ENCODE results near the gene MZB1. TPM values are rescaled to one million over a fixed set of nuclear protein-coding genes. Genes with fewer than 3 reads are reported as not detected.
A peak's percentile ranks its signal among the peaks of the same experiment; 100 is the strongest.

MZB1 gene
- total RNA-seq, 1 donor = 0.18 TPM

DNA sequence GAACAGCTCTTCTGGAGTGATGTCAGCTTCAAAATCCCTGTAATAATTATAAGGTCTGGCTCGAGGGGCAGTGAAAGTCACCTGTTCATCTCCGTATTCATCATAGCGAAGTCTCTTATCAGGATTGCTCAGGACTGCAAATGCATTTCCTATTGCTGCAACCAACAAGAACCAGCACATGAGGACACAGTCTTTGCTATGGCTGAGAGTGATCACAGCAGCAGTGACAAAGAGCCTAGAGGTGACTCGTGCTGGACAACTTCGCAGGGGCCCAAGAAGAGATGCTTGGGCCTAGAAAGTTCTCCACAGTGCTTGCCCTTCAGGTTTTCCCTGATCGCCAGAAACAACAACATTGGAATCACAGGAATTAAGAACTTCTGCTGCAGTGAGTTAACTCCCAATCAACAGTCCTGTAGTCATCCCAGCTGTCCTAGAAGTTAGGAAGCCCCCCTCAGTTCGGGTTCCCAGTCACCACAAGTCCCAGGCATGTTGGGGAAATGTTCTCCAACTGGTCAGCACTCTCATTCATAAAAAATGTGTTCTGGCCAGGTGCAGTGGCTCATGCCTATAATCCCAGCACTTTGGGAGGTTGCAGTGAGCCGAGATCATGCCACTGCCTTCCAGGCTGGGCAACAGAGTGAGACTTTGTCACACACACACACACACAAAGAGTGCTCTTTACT lies 36.6 kb upstream of the MZB1 start:
- DNase-seq (ENCODE audit: low read depth) = no peak
- no peak for TF ChIP-seq CTCF (IDR thresholded peaks at IDR 0.05; ENCODE audit: insufficient read depth, low read length)

DNA sequence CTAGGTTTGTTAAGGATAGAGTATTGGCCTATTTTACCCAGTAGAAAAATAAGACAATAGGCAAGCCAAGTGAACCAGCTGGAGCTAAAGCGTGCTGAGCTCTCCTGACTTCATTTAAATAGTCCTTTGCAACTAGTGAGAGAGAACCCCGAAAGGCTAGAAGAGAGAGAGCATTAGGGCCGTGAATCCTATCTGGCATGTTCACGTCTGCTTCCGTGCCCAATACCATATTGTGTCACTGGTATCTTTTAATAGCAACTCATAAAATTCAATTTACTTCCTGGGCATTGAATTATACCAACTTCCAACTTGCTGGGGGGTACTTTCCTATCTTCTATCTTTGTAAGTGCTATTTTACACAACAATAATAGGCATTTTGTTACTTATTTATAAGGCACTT lies 35.8 kb upstream of the MZB1 start:
- DNase-seq (ENCODE audit: low read depth) = no peak
- no peak overlapping the region for H3K4me3 ChIP-seq (ENCODE audit: low read depth, low read length)
- no peak for TF ChIP-seq CTCF (IDR thresholded peaks at IDR 0.05; ENCODE audit: insufficient read depth, low read length)

More for the DNA sequence above, 36.6 kb upstream of the MZB1 start:
- no peak overlapping the region for H3K4me3 ChIP-seq (ENCODE audit: low read depth, low read length)

GRCh38 chr5:139422307-139422893 lies 32.7 kb upstream of the MZB1 start:
- TF ChIP-seq CTCF (IDR thresholded peaks at IDR 0.05; ENCODE audit: insufficient read depth, low read length) = peak; percentile 83
- no peak overlapping the region for H3K4me3 ChIP-seq (ENCODE audit: low read depth, low read length)
- DNase-seq (ENCODE audit: low read depth) = peak; percentile 83

- TF ChIP-seq CTCF (IDR thresholded peaks at IDR 0.05; ENCODE audit: insufficient read depth, low read length) = no peak
- DNase-seq (ENCODE audit: low read depth) = no peak
- no peak overlapping the region for H3K4me3 ChIP-seq (ENCODE audit: low read depth, low read length)
Observed at GRCh38 chr5:139419226-139420192, 29.8 kb upstream of the MZB1 start.

- no peak for DNase-seq (ENCODE audit: low read depth)
- no peak for TF ChIP-seq CTCF (IDR thresholded peaks at IDR 0.05; ENCODE audit: insufficient read depth, low read length)
- no peak overlapping the region for H3K4me3 ChIP-seq (ENCODE audit: low read depth, low read length)
Observed at GRCh38 chr5:139418793-139419192, 29.1 kb upstream of the MZB1 start.

DNA sequence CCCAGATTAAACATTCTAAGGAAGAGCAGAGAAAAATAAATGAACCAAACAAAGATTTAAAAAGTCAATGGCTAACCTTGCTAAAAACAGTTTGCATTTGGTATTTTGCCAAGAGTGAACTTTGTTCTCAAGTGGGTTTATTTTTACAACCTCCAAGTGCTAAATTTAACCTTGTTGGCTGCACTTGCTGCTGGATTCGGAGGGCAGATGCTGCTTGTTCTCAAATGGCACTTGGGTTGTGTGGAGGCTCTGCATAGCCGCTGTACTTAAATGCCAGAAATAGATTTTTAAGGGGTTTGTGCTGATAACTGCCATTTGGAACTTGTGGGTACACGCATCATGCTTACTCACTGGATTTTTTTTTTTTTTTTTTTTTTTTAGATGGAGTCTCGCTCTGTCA lies 27.5 kb upstream of the MZB1 start:
- peak; percentile 50 for DNase-seq (ENCODE audit: low read depth)
- H3K4me3 ChIP-seq (ENCODE audit: low read depth, low read length) = no peak overlapping the region
- no peak for TF ChIP-seq CTCF (IDR thresholded peaks at IDR 0.05; ENCODE audit: insufficient read depth, low read length)
